Neutrophil (primary cell): ENCODE data around the gene RAB37.

Experiments used
- H3K27ac ChIP-seq: fragments of 200-600 bp; sonication (generic); 2 replicates; pipeline ENCODE4 v1.5.1; 2016; ENCODE audit warnings: mild to moderate bottlenecking, moderate library complexity
- H3K27me3 ChIP-seq: fragments of 200-600 bp; sonication (generic); 2 replicates; pipeline ENCODE4 v1.6.0; 2016; ENCODE audit warnings: mild to moderate bottlenecking
- H3K36me3 ChIP-seq: fragments of 200-600 bp; sonication (generic); 2 replicates; pipeline ENCODE4 v1.5.1; 2017
- H3K4me1 ChIP-seq, 2 experiments: fragments of 200-600 bp in 1 of 2; sonication (generic) in 1 of 2; 1 replicate in 1 of 2; 2 replicates in 1 of 2; pipeline versions ENCODE4 v1.5.1 to v1.6.1; 2013 to 2016; ENCODE audit warnings: low read depth in 1 of 2, low read length in 1 of 2, mild to moderate bottlenecking in 1 of 2, moderate library complexity in 1 of 2; ENCODE audit not compliant: control insufficient read depth in 1 of 2, insufficient read depth in 1 of 2
- H3K4me3 ChIP-seq, 2 experiments: fragments of 200-600 bp in 1 of 2; sonication (generic) in 1 of 2; 1 replicate in 1 of 2; 2 replicates in 1 of 2; pipeline ENCODE4 v1.5.1; 2013 to 2016; ENCODE audit warnings: low read depth in 1 of 2, low read length in 1 of 2, mild to moderate bottlenecking in 1 of 2, moderate library complexity in 1 of 2
- H3K9me3 ChIP-seq: fragments of 200-600 bp; sonication (generic); 2 replicates; pipeline ENCODE4 v1.5.1; 2016
- CTCF ChIP-seq: fragments of 200-600 bp; sonication (generic); IDR thresholded peaks from 2 replicates; pipeline ENCODE4 v1.5.1; 2016; ENCODE audit warnings: antibody characterized with exemption

RAB37 gene

GRCh38 chr17:74730491-74731346, 6.3 kb upstream of the RAB37 start:
- H3K4me1 ChIP-seq, result peaks cover 0 to 13% of the 10 kb centered on the region in 2 experiments
- H3K27me3 ChIP-seq, result peaks cover 14% of the 10 kb centered on the region
- H3K27ac ChIP-seq, result no peak overlapping the region
- TF ChIP-seq CTCF, result no peak
- no peaks in the 10 kb centered on the region for H3K9me3 ChIP-seq
- no peaks in the 10 kb centered on the region for H3K36me3 ChIP-seq
- no peak overlapping the region for H3K4me3 ChIP-seq

GRCh38 chr17:74731347-74731605, 5.8 kb upstream of the RAB37 start:
- H3K36me3 ChIP-seq, result no peaks in the 10 kb centered on the region

GRCh38 chr17:74732042-74732867, 4.8 kb upstream of the RAB37 start:
- Histone ChIP-seq H3K4me1 (peaks cover 10 to 24% of the 10 kb centered on the region in 2 experiments), H3K36me3 (no peaks in the 10 kb centered on the region), H3K27ac (no peak overlapping the region), H3K27me3 (peaks cover 14% of the 10 kb centered on the region), H3K9me3 (no peaks in the 10 kb centered on the region), H3K4me3 (no peak overlapping the region)
- TF ChIP-seq CTCF, result no peak

More at GRCh38 chr17:74731347-74731605, 5.8 kb upstream of the RAB37 start:
- no peak overlapping the region for H3K4me3 ChIP-seq
- H3K27me3 ChIP-seq, result peaks cover 14% of the 10 kb centered on the region
- peaks cover 5 to 19% of the 10 kb centered on the region in 2 experiments for H3K4me1 ChIP-seq
- no peaks in the 10 kb centered on the region for H3K9me3 ChIP-seq
- H3K27ac ChIP-seq, result no peak overlapping the region
- TF ChIP-seq CTCF, result no peak

- H3K27me3 ChIP-seq, result peaks cover 14% of the 10 kb centered on the region
- no peak overlapping the region for H3K27ac ChIP-seq
- TF ChIP-seq CTCF, result no peak
- no peak overlapping the region for H3K4me3 ChIP-seq
- H3K9me3 ChIP-seq, result no peaks in the 10 kb centered on the region
- no peaks in the 10 kb centered on the region for H3K36me3 ChIP-seq
- peaks cover 23 to 36% of the 10 kb centered on the region in 2 experiments for H3K4me1 ChIP-seq
Observed at GRCh38 chr17:74733365-74734122, 3.5 kb upstream of the RAB37 start.

- TF ChIP-seq CTCF, result no peak
- H3K4me1 ChIP-seq, result peaks cover 30 to 43% of the 10 kb centered on the region in 2 experiments
- H3K36me3 ChIP-seq, result no peaks in the 10 kb centered on the region
- H3K4me3 ChIP-seq, result no peak overlapping the region
- H3K9me3 ChIP-seq, result no peaks in the 10 kb centered on the region
- peaks cover 14% of the 10 kb centered on the region for H3K27me3 ChIP-seq
- H3K27ac ChIP-seq, result no peak overlapping the region
Observed at GRCh38 chr17:74734256-74734655, 2.8 kb upstream of the RAB37 start.
